Measurements from ENCODE around the gene CACNA2D1.
"Not testable (repeated sequence)": the region's sequence is repeated elsewhere in the genome, so short reads cannot be mapped to it uniquely, and the experiment has no call there.

CACNA2D1 gene

DNA sequence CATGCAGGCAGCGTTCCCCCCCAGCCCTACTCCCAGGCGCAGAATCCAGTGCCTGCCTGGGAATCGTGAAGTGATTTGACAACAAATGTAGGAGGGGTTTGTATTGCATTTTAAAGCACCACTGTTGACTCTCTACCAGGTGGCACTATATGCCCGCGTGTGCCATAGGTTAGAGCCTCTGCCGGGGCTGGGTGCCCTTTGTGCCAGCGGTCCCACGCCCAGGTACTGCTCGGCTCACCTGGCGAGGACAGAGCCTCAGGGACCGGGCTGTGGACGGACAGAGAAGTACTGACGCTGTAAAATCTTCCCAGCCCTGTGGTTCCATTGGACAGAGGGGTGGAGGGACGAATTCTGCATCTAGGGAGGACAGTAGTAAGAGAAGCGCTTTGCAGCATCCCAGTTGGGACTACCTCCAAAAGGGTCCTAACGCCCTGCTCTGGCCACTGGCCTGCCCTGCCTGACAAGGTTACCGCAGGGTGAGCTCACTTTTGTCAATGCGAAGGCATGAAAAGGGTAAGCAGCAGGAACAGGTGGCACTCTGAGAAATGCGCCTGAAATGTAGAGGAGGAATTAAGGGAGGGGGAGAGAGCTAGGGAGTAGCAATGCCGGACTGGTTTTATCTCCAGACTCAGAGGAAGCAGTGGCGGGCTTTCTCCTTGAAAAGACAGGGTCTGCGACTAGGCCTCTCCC lies 788 bp upstream of the CACNA2D1 start:
- H3K9me3 Mint-ChIP-seq: no peaks in the 10 kb centered on the region
- H3K36me3 Mint-ChIP-seq (ENCODE audit: low read depth): no peaks in the 10 kb centered on the region
- peaks cover 45% of the 10 kb centered on the region for H3K27me3 Mint-ChIP-seq (ENCODE audit: low read depth)
- H3K4me3 Mint-ChIP-seq: peak overlapping the region; percentile 9
- H3K4me1 Mint-ChIP-seq (ENCODE audit: low read depth): no peaks in the 10 kb centered on the region
- no peak overlapping the region for H3K27ac Mint-ChIP-seq

DNA sequence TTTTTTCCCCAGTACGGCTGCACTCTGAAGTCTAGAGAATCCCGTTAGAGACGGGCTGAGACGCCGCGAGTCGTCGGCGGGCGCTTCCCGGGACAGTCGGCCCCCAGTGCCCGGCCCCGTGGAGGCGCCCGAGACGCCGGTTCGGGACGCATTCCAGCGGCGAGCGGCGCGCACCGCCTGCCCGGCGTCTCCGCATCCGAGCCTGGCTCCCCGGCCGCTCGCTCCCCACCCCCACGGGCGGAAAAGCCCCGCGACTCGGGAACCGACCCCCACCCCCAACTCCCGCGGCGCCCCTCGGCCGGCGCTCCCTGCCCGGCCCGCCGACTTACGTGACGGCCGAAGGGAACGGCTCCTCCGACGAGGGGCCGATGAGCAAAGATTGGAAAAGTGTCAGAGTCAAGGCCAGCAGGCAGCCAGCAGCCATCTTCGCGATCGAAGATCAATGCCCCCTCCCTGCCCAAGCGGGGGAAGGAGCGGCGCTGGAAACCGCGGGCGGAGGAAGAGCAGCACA lies 486 bp downstream of the CACNA2D1 start:
- H3K4me3 Mint-ChIP-seq: peak overlapping the region; percentile 40
- no peak overlapping the region for H3K27ac Mint-ChIP-seq
- no peaks in the 10 kb centered on the region for H3K36me3 Mint-ChIP-seq (ENCODE audit: low read depth)
- H3K4me1 Mint-ChIP-seq (ENCODE audit: low read depth): no peaks in the 10 kb centered on the region
- H3K9me3 Mint-ChIP-seq: no peaks in the 10 kb centered on the region
- H3K27me3 Mint-ChIP-seq (ENCODE audit: low read depth): peaks cover 45% of the 10 kb centered on the region

DNA sequence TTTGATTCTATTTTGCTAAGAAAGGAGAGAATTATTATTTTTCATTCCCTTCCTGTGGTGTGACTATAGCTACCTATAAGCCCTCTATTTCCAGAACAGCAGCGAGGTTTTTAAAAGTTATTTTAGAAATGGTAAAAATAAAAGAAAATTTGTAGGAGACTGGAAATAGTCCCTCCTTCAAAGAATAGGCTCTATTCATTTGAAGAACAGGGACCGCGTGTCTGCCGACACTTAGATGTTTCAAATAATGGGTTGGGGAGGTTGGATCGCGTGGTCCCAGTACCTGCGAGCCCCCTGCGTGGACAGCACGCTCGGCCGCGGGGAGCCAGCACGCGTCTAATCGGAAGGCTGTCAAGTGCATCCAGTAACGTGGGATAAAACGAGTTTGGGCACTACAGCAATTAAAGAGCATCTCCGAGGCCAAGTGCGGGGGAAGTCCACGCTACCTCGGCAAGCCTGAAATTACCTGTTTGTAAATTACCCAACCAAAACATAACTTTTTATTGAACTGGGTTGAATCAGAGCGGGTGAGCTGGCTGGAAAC lies 1.0 kb downstream of the CACNA2D1 start:
- Mint-ChIP-seq H3K4me3 (peak overlapping the region; percentile 28), H3K27me3 (ENCODE audit: low read depth) (peaks cover 42% of the 10 kb centered on the region)

DNA sequence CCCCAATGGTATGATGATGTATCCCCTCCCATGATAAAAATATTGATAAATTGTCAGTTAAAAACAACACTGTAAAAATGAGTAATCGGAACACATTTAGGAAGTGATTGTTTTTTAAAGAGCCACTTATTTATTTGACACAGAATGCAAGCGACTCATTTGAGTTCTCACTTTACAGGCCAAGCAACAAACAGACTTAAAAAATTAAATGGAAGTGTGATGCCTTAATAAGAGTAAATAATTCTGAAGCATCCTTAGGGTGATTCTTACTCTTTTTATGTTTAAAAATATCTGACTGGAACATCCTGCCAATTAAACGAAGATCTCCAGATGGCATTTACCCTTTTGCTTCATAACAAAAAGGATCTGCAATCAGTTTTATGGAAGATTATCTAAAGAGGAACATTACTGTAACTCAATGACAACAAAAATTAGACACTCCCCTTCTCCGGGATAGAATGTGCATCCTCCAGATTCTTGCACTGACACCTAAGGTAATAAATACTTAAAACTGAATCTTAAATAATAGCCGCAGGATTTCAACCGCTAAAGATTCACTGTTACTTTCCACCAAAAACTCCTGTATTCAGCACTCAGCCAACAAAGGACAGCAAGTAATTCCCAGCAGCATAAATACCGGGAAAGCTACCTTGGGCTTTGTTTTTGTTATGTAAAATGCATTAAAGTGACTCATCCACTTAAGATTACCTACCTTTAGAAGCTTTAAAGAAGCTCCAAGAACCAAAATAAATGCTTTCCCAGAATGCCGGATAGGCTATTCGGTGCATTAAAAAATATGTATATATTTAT lies 1.7 kb downstream of the CACNA2D1 start:
- no peak overlapping the region for H3K4me3 Mint-ChIP-seq
- no peak overlapping the region for H3K27ac Mint-ChIP-seq
- H3K36me3 Mint-ChIP-seq (ENCODE audit: low read depth): no peaks in the 10 kb centered on the region
- H3K27me3 Mint-ChIP-seq (ENCODE audit: low read depth): peaks cover 42% of the 10 kb centered on the region
- H3K4me1 Mint-ChIP-seq (ENCODE audit: low read depth): no peaks in the 10 kb centered on the region
- H3K9me3 Mint-ChIP-seq: no peaks in the 10 kb centered on the region

More for the DNA sequence above, 1.0 kb downstream of the CACNA2D1 start:
- Mint-ChIP-seq H3K9me3 (no peaks in the 10 kb centered on the region), H3K4me1 (ENCODE audit: low read depth) (no peaks in the 10 kb centered on the region), H3K36me3 (ENCODE audit: low read depth) (no peaks in the 10 kb centered on the region), H3K27ac (no peak overlapping the region)

GRCh38 chr7:82438521-82438920 lies 5.1 kb downstream of the CACNA2D1 start:
- Mint-ChIP-seq H3K9me3 (no peaks in the 10 kb centered on the region), H3K27ac (no peak overlapping the region), H3K36me3 (ENCODE audit: low read depth) (no peaks in the 10 kb centered on the region), H3K4me3 (no peak overlapping the region), H3K27me3 (ENCODE audit: low read depth) (peaks cover 24% of the 10 kb centered on the region), H3K4me1 (ENCODE audit: low read depth) (no peaks in the 10 kb centered on the region)

DNA sequence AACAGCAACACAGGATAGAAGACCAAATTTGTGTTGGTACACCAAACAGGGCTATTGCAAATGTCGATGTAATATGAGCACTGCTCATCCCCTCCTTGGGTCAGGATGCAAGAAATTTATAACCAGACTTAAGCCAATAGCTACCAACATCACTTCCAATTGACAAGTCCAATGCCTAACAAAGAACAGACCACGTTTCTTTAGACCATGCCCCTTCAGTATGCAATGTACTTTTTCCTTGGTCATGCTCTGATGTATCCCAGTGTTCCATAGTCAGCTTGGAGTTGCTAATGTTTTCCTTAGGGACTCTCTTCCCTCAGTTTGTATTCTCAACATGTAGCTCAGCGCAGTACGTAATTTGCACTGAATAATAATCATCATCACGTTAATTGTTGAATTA lies 7.8 kb downstream of the CACNA2D1 start:
- H3K27ac Mint-ChIP-seq: no peak overlapping the region
- no peaks in the 10 kb centered on the region for H3K9me3 Mint-ChIP-seq
- no peaks in the 10 kb centered on the region for H3K36me3 Mint-ChIP-seq (ENCODE audit: low read depth)
- no peak overlapping the region for H3K4me3 Mint-ChIP-seq
- no peaks in the 10 kb centered on the region for H3K4me1 Mint-ChIP-seq (ENCODE audit: low read depth)
- H3K27me3 Mint-ChIP-seq (ENCODE audit: low read depth): peaks cover 5% of the 10 kb centered on the region

GRCh38 chr7:82434275-82435022 lies 9.1 kb downstream of the CACNA2D1 start:
- no peak overlapping the region for H3K27ac Mint-ChIP-seq
- H3K4me3 Mint-ChIP-seq: no peak overlapping the region
- no peaks in the 10 kb centered on the region for H3K4me1 Mint-ChIP-seq (ENCODE audit: low read depth)
- no peaks in the 10 kb centered on the region for H3K27me3 Mint-ChIP-seq (ENCODE audit: low read depth)
- H3K36me3 Mint-ChIP-seq (ENCODE audit: low read depth): no peaks in the 10 kb centered on the region
- no peaks in the 10 kb centered on the region for H3K9me3 Mint-ChIP-seq

- no peaks in the 10 kb centered on the region for H3K36me3 Mint-ChIP-seq (ENCODE audit: low read depth)
- no peak overlapping the region for H3K27ac Mint-ChIP-seq
- no peaks in the 10 kb centered on the region for H3K9me3 Mint-ChIP-seq
- no peaks in the 10 kb centered on the region for H3K4me1 Mint-ChIP-seq (ENCODE audit: low read depth)
- H3K27me3 Mint-ChIP-seq (ENCODE audit: low read depth): no peaks in the 10 kb centered on the region
- H3K4me3 Mint-ChIP-seq: no peak overlapping the region
Measured at GRCh38 chr7:82433507-82433906, 10.1 kb downstream of the CACNA2D1 start.

- not testable (repeated sequence) for H3K4me3 Mint-ChIP-seq; H3K36me3 Mint-ChIP-seq (ENCODE audit: low read depth); H3K4me1 Mint-ChIP-seq (ENCODE audit: low read depth); H3K27me3 Mint-ChIP-seq (ENCODE audit: low read depth); H3K27ac Mint-ChIP-seq; H3K9me3 Mint-ChIP-seq
Measured at GRCh38 chr7:82432743-82433142, 10.8 kb downstream of the CACNA2D1 start.

- no peaks in the 10 kb centered on the region for H3K4me1 Mint-ChIP-seq (ENCODE audit: low read depth)
- H3K36me3 Mint-ChIP-seq (ENCODE audit: low read depth): no peaks in the 10 kb centered on the region
- no peak overlapping the region for H3K4me3 Mint-ChIP-seq
- no peak overlapping the region for H3K27ac Mint-ChIP-seq
- no peaks in the 10 kb centered on the region for H3K9me3 Mint-ChIP-seq
- no peaks in the 10 kb centered on the region for H3K27me3 Mint-ChIP-seq (ENCODE audit: low read depth)
Measured at GRCh38 chr7:82430500-82431465, 12.8 kb downstream of the CACNA2D1 start.

GRCh38 chr7:82429408-82429807 lies 14.2 kb downstream of the CACNA2D1 start:
- H3K4me1 Mint-ChIP-seq (ENCODE audit: low read depth): no peaks in the 10 kb centered on the region
- H3K27ac Mint-ChIP-seq: no peak overlapping the region
- H3K9me3 Mint-ChIP-seq: no peaks in the 10 kb centered on the region
- H3K27me3 Mint-ChIP-seq (ENCODE audit: low read depth): no peaks in the 10 kb centered on the region
- H3K4me3 Mint-ChIP-seq: no peak overlapping the region
- no peaks in the 10 kb centered on the region for H3K36me3 Mint-ChIP-seq (ENCODE audit: low read depth)

DNA sequence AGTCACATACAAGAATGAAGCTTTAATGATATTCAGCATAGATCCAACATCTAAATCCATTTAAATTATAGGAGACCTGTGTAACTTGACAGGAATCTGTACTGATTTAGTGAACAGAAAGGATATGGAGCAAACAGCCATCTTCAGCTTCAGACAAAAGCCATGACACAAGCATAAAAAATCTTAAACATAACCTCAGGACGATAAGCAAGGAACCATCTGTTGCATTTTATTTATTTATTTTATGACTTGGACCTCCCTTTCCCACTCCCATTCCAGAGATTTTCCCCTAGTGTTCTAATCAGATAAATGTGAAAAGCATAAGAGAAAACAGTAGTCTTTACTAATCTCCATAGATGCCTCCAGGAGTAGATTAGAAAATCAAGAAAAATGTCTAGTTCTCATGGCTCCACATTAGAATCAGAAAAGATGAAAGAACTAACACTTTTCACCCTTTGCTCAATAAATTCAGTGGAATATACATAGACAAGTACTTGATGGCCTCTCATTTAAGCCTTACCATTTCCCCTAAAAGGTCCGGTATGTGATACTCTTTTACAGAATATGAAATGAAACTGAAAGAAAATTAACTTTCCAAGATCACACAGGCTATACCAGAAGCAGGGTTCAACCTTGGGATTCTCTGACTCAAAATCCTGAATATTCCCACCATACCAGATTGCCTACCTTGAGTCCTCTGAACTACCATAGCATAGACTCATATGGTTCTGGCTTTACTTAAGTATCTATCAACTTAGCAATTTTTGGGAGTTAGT lies 15.2 kb downstream of the CACNA2D1 start:
- Mint-ChIP-seq H3K4me1 (ENCODE audit: low read depth) (no peaks in the 10 kb centered on the region), H3K27me3 (ENCODE audit: low read depth) (no peaks in the 10 kb centered on the region), H3K4me3 (no peak overlapping the region), H3K9me3 (no peaks in the 10 kb centered on the region), H3K27ac (no peak overlapping the region), H3K36me3 (ENCODE audit: low read depth) (no peaks in the 10 kb centered on the region)

DNA sequence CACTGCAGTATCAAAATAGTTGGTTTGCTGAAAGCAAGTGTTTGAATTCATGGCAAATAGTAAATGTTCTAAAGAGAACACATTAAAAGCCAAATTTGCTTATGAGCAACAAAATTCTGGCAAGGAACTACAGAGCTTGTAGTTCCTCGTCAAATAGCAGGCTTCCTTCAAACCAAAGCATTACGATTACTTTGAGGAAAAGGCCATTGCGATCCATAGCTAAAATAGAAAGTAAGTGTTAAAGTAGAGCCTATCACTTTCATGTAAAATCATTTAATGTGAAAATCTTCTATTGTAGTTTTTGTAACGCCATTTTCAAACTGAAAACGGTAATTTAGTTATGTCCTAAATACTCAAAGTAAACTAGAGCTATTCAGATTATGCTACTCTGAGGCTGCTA lies 20.1 kb downstream of the CACNA2D1 start:
- H3K4me3 Mint-ChIP-seq: no peak overlapping the region
- H3K4me1 Mint-ChIP-seq (ENCODE audit: low read depth): no peaks in the 10 kb centered on the region

More for the DNA sequence above, 20.1 kb downstream of the CACNA2D1 start:
- Mint-ChIP-seq H3K27ac (no peak overlapping the region), H3K9me3 (peaks cover 2% of the 10 kb centered on the region), H3K36me3 (ENCODE audit: low read depth) (no peaks in the 10 kb centered on the region), H3K27me3 (ENCODE audit: low read depth) (no peaks in the 10 kb centered on the region)
